ENCODE data around the gene DGKA.

The DGKA gene

DNA sequence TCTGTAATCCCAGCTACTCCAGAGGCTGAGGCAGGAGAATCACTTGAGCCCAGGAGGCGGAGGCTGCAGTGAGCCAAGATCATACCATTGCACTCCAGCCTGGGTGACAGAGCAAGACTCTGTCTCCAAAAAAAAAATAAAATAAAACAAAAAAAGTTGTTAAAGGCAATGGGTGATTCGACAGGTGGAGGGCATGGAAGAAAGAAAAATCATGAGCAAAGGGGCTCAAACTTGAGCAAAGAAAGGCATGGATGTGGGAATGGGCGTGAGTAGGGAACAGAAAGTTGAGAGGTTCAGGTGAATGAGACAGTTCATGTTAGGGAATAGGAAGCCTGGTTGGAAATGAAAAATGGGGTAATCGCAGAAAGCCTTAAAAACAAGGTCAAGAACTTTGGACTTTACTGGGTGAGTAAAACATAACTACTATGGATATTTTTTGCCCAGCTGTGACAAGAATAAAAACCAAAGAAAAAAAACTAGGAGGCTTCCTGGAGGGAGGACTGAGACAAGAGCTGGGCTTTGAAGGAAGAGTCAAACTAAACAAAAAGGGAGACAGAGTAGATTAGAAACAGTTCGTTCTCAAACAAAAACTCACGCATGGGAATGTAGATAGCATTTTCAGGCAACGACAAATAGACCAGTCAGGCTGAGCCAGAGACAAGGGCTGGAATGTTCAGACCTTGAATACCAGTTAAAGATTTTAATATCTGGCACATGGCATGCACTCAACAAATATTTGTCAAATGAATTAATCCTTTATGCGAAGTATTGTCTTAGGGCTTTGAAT, 22.0 kb upstream of the DGKA start:
- no peak for TF ChIP-seq CTCF (IDR thresholded peaks at IDR 0.05)

DNA sequence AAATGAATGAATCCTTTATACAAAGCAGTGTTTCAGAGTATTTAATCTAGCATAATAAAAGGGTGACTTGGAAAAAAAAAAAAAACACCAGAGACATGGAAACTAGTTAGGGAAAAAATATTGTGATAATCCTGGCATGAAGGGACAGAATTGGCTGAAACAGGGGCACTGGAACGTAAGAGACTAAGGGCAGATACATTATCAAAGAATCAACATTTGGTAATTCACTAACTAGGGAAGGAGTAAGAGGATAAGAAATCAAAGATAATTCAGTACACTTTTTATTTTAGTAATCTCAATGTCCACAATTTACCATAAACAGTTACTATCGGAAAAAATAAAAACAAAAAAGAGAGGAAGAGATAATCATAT, 21.5 kb upstream of the DGKA start:
- no peak for TF ChIP-seq CTCF (IDR thresholded peaks at IDR 0.05)

DNA sequence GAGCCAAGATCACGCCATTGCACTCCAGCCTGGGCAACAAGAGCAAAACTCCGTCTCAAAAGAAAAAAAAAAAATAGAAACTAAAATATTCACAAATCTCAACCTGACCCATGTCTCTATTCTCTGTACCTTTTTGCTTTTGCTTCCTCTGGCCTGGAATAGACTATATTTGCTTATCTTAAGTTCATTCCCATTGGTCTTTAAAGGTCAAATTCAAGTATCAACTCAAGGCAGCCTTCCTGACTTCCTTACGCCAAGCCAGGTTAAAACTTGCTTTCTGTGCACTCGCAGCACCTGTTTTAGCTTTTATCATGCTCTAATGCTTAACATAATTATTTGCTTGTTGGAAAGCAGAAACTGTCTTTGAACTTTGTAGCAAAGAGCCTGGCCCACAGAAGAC, 18.1 kb upstream of the DGKA start:
- no peak for TF ChIP-seq CTCF (IDR thresholded peaks at IDR 0.05)

DNA sequence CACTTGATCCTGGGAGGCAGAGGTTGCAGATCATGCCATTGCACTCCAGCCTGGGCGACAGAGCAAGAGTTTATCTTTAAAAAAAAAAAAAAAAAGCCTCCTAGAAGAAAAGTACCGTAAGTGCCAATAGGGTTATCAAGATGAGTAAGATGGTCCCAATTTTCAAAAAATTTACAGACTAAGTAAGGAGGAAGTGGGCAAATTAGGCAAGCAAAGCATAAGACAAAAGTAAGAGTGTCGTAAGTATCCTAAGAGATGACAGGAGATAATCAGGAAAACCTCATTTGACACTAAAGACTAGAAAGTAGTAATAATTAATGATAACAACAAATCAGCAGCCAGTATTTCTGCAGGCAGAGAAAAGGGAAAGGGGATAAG, 15.5 kb upstream of the DGKA start:
- TF ChIP-seq CTCF (IDR thresholded peaks at IDR 0.05), result no peak

GRCh38 chr12:55922126-55922525, 8.8 kb upstream of the DGKA start:
- no peak for TF ChIP-seq CTCF (IDR thresholded peaks at IDR 0.05)

- no peak for TF ChIP-seq CTCF (IDR thresholded peaks at IDR 0.05)
These were observed 5.6 kb upstream of the DGKA start for GRCh38 chr12:55925371-55925770.

DNA sequence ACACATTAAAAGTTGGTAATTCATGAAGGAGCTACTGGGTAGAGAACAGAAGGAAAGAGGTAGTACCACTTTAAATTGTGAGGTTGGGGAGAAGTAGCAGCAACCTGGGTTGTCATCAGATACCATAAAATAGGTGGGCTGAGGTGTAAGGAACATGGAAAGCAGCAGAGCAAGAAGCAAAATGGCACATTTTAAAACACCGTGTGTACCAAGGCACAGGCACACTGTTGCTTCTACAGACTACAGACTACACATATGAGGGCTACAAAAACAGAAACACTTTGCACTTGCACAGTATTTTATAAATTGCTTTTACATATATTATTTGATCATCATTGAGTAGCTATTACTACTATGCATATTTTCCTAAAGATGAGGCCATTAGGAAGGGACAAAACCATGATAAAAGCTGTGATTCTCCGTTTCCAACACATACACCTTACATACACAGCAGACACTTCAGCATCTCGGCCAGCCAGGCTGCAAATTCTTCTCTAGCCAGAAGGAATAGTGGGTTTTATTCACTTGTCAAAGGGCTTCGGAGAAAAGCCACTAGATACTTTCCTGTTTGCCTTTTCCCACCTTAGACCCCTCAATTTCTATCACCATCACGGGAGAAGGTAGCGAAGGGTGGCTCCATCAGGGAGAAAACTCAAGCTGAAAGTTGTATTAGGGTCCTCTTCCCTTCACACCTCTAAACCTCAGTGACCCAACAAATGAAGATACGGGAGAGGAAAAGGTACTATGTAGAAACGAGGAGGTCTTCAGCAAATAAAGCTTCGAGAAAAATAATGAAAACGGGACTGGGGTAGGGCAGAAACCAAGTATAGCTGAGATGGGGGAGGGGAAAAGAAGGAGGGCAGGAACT, 4.9 kb upstream of the DGKA start:
- TF ChIP-seq CTCF (IDR thresholded peaks at IDR 0.05), result no peak

Data from LNCAP (cell line).